ENCODE measurements around the gene SLC6A8.
"Not testable (repeated sequence)": the region's sequence is repeated elsewhere in the genome, so short reads cannot be mapped to it uniquely, and the experiment has no call there.

Gene SLC6A8

GRCh38 chrX:153741446-153741845 is 53.7 kb downstream of the SLC6A8 start:
- Histone ChIP-seq H3K4me2 (no peak overlapping the region), H4K20me1 (ENCODE audit: insufficient read depth) (no peaks in the 10 kb centered on the region), H3K4me3 (IDR thresholded peaks at IDR 0.05; ENCODE audit: insufficient read depth, low read depth, low read length) (no peak overlapping the region), H2AFZ (ENCODE audit: low read depth) (no peak overlapping the region), H3K79me2 (ENCODE audit: insufficient read depth, low read depth) (no peaks in the 10 kb centered on the region), H3K9ac (no peak overlapping the region), H3K27ac (no peak overlapping the region), H3K36me3 (ENCODE audit: insufficient read depth) (no peaks in the 10 kb centered on the region), H3K27me3 (ENCODE audit: insufficient read depth, low read depth) (no peaks in the 10 kb centered on the region), H3K4me1 (ENCODE audit: low read depth, poor library complexity, severe bottlenecking) (no peaks in the 10 kb centered on the region)
- TF ChIP-seq CTCF (conservative IDR thresholded peaks at IDR 0.05; ENCODE audit: low read depth, low read length): no peak

- H3K36me3 ChIP-seq (ENCODE audit: insufficient read depth); H2AFZ ChIP-seq (ENCODE audit: low read depth); H3K27me3 ChIP-seq (ENCODE audit: insufficient read depth, low read depth); H3K4me2 ChIP-seq; H3K4me1 ChIP-seq (ENCODE audit: low read depth, poor library complexity, severe bottlenecking); H4K20me1 ChIP-seq (ENCODE audit: insufficient read depth); H3K27ac ChIP-seq; H3K9ac ChIP-seq; H3K79me2 ChIP-seq (ENCODE audit: insufficient read depth, low read depth); H3K4me3 ChIP-seq (IDR thresholded peaks at IDR 0.05; ENCODE audit: insufficient read depth, low read depth, low read length): not testable (repeated sequence)
Observed at GRCh38 chrX:153742111-153742510, 54.4 kb downstream of the SLC6A8 start.

DNA sequence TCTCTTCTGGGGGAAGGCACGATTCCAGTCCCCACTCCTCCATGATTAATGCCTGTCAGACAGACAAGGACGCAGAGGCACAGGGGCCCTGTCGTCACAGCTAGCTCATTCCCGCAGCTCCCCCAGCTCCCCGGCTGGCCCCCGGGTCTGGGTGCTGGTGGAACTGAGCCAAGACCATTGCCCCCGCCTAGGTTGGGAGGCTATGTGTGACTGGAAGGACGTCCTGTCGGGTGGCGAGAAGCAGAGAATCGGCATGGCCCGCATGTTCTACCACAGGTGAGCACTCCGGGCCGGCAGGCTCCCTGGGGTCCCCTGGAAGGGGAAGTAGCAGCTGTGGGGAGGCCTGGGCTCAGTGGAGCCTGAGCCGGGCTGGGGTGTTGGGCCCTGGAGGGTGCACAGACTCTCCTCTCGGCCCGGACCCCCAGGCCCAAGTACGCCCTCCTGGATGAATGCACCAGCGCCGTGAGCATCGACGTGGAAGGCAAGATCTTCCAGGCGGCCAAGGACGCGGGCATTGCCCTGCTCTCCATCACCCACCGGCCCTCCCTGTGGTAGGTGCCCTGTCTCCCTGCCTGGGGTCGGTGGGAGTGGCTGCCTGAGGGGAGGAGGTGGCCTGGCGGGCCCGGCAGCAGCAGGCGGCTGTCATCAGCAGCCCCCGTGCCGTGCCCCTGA is 55.2 kb downstream of the SLC6A8 start:
- not testable (repeated sequence) for H3K79me2 ChIP-seq (ENCODE audit: insufficient read depth, low read depth); H3K4me2 ChIP-seq; H3K27me3 ChIP-seq (ENCODE audit: insufficient read depth, low read depth); H3K9ac ChIP-seq; H3K36me3 ChIP-seq (ENCODE audit: insufficient read depth); H3K4me1 ChIP-seq (ENCODE audit: low read depth, poor library complexity, severe bottlenecking); H2AFZ ChIP-seq (ENCODE audit: low read depth); H4K20me1 ChIP-seq (ENCODE audit: insufficient read depth); H3K4me3 ChIP-seq (IDR thresholded peaks at IDR 0.05; ENCODE audit: insufficient read depth, low read depth, low read length); H3K27ac ChIP-seq

DNA sequence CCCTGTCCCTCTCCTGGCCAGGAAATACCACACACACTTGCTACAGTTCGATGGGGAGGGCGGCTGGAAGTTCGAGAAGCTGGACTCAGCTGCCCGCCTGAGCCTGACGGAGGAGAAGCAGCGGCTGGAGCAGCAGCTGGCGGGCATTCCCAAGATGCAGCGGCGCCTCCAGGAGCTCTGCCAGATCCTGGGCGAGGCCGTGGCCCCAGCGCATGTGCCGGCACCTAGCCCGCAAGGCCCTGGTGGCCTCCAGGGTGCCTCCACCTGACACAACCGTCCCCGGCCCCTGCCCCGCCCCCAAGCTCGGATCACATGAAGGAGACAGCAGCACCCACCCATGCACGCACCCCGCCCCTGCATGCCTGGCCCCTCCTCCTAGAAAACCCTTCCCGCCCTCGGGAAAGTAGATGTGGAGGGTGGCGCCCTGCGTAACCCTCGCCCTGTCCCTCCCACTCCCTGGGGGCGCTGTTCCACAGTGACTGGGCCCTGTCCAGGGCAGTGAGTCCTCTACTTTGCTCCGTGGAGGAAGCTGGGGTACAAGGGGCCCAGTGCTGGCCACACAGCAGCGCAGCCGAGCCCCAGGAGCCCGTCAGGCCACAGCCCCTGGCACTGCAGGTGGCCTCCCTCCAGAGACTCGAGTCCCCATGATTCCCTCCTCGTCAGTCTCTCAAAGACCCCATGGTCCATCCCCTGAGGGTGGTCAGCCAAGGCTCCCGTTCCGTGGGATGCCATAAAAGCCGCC is 55.9 kb downstream of the SLC6A8 start:
- not testable (repeated sequence) for H3K4me2 ChIP-seq; H3K4me3 ChIP-seq (IDR thresholded peaks at IDR 0.05; ENCODE audit: insufficient read depth, low read depth, low read length); H3K9ac ChIP-seq

GRCh38 chrX:153744210-153745066 is 56.7 kb downstream of the SLC6A8 start:
- no peaks in the 10 kb centered on the region for H3K27me3 ChIP-seq (ENCODE audit: insufficient read depth, low read depth)
- no peaks in the 10 kb centered on the region for H3K79me2 ChIP-seq (ENCODE audit: insufficient read depth, low read depth)
- TF ChIP-seq CTCF (conservative IDR thresholded peaks at IDR 0.05; ENCODE audit: low read depth, low read length): no peak
- H3K4me3 ChIP-seq (IDR thresholded peaks at IDR 0.05; ENCODE audit: insufficient read depth, low read depth, low read length): no peak overlapping the region
- no peaks in the 10 kb centered on the region for H4K20me1 ChIP-seq (ENCODE audit: insufficient read depth)
- H3K36me3 ChIP-seq (ENCODE audit: insufficient read depth): no peaks in the 10 kb centered on the region
- H2AFZ ChIP-seq (ENCODE audit: low read depth): no peak overlapping the region
- no peak overlapping the region for H3K4me2 ChIP-seq
- no peaks in the 10 kb centered on the region for H3K4me1 ChIP-seq (ENCODE audit: low read depth, poor library complexity, severe bottlenecking)
- H3K9ac ChIP-seq: no peak overlapping the region
- H3K27ac ChIP-seq: no peak overlapping the region

More for the DNA sequence above, 55.9 kb downstream of the SLC6A8 start:
- H3K27me3 ChIP-seq (ENCODE audit: insufficient read depth, low read depth); H3K79me2 ChIP-seq (ENCODE audit: insufficient read depth, low read depth); H4K20me1 ChIP-seq (ENCODE audit: insufficient read depth); H3K36me3 ChIP-seq (ENCODE audit: insufficient read depth); H3K27ac ChIP-seq; H3K4me1 ChIP-seq (ENCODE audit: low read depth, poor library complexity, severe bottlenecking); H2AFZ ChIP-seq (ENCODE audit: low read depth): not testable (repeated sequence)

DNA sequence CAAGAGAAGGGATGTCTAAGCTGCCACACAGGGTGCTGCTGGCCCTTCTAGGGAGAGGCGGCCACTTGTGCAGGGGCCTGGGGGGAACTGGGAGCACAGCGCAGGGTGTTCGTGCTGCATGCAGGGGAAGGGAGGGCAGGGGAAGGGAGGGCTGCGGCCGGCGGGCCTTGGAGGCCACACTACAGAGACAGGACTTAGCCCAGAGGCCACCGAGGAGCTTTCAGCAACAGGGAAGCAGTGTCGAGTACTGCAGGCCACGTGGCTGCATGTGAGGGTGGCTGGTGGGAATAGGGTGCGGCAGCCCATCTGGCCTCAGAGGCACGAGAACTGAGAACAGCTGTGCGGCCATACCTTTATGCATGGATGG is 57.3 kb downstream of the SLC6A8 start:
- not testable (repeated sequence) for H3K27me3 ChIP-seq (ENCODE audit: insufficient read depth, low read depth); H3K4me3 ChIP-seq (IDR thresholded peaks at IDR 0.05; ENCODE audit: insufficient read depth, low read depth, low read length); H3K4me2 ChIP-seq; H2AFZ ChIP-seq (ENCODE audit: low read depth); H3K79me2 ChIP-seq (ENCODE audit: insufficient read depth, low read depth); H3K27ac ChIP-seq; H4K20me1 ChIP-seq (ENCODE audit: insufficient read depth); H3K9ac ChIP-seq; H3K4me1 ChIP-seq (ENCODE audit: low read depth, poor library complexity, severe bottlenecking); H3K36me3 ChIP-seq (ENCODE audit: insufficient read depth)

Data from KMS-11 (cell line).